Measurements from ENCODE around the gene MIGA2. TPM values are rescaled to one million over a fixed set of nuclear protein-coding genes. Genes with fewer than 3 reads are reported as not detected.

Gene MIGA2
- total RNA-seq, 1 donor from 2014 or later, result 12.6 TPM

- TF ChIP-seq CTCF (IDR thresholded peaks at IDR 0.05; ENCODE audit: insufficient read depth, low read length, severe bottlenecking), result no peak
- no peak for FAIRE-seq
- no peak overlapping the region for H3K4me3 ChIP-seq (ENCODE audit: low read depth, low read length)
- DNase-seq (ENCODE audit: low read depth), result no peak
- no peaks in the 10 kb centered on the region for H3K36me3 ChIP-seq (ENCODE audit: control insufficient read depth, insufficient read depth, low read length)
- H3K27me3 ChIP-seq (ENCODE audit: control insufficient read depth, insufficient read depth, low read length), result no peaks in the 10 kb centered on the region
Observed at GRCh38 chr9:129079829-129080228, 43.4 kb downstream of the MIGA2 start.

DNA sequence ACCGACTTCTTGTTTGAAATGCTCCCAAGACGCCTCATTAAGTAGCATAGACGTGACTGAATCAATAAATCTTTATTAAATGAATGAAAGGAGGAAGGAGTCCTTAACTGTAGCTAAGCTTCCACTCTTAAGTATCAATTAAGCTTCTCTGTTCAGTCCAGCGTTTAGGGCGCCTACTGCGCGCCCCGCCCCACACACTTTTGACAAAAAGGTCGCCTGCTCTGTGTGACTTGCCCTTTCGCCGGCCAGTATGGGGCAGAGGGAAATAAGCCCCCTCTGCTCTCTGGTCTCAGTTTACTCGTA, 43.8 kb downstream of the MIGA2 start:
- DNase-seq (ENCODE audit: low read depth) (no peak), FAIRE-seq (no peak)
- Histone ChIP-seq H3K27me3 (ENCODE audit: control insufficient read depth, insufficient read depth, low read length) (no peaks in the 10 kb centered on the region), H3K36me3 (ENCODE audit: control insufficient read depth, insufficient read depth, low read length) (peaks cover 1% of the 10 kb centered on the region), H3K4me3 (ENCODE audit: low read depth, low read length) (peak overlapping the region; percentile 63)
- TF ChIP-seq CTCF (IDR thresholded peaks at IDR 0.05; ENCODE audit: insufficient read depth, low read length, severe bottlenecking), result no peak

DNA sequence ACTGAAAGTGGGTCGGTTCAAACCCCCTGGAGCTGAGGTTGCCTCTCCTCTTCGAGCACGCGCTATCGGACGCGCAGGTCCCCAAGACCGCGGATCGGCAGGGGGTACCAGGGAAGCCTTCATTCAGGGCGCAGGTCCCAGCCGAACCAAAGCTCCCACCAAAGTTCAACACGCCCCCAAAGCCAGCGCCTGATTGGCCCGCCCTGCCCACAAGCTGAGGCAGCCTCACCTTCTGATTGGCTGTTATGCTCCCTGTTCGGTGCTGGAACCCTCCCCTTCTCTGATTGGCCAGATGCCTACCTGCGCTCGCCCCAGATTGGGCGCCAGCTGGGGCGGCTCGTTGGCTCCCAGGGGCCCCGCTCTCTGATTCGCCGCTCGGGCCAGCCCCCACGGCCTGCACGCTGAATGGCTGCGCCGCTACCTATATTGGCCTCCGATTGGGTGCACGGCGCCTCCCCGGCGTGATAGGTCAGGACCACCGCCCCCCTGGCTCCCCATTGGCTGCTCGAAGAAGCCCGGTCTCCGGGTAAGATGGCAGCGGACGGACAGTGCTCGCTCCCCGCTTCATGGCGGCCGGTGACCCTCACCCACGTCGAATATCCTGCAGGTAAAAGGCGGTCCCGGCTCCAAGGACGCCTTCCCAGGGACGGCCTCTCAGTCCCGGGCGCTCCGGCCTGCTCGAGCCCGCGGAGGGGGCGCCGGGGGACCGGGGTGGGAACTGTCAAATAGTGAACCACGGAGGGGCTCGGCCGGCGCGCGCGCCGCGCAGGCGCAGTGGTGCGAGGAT, 44.4 kb downstream of the MIGA2 start, which contains the start of gene DOLPP1:
Gene DOLPP1, plus strand, starts transcription at position 511 of the 787 bp plus-strand sequence. Its CDS starts 21 bp downstream, at position 532.
- DNase-seq (ENCODE audit: low read depth), result peak; percentile 95
- H3K4me3 ChIP-seq (ENCODE audit: low read depth, low read length), result peak within 1 kb of the TSS; percentile 63
- no peaks in the 10 kb centered on the region for H3K27me3 ChIP-seq (ENCODE audit: control insufficient read depth, insufficient read depth, low read length)
- FAIRE-seq, result no peak
- no peak for TF ChIP-seq CTCF (IDR thresholded peaks at IDR 0.05; ENCODE audit: insufficient read depth, low read length, severe bottlenecking)
- peaks cover 6% of the 10 kb centered on the region for H3K36me3 ChIP-seq (ENCODE audit: control insufficient read depth, insufficient read depth, low read length)

- peaks cover 11% of the 10 kb centered on the region for H3K36me3 ChIP-seq (ENCODE audit: control insufficient read depth, insufficient read depth, low read length)
- DNase-seq (ENCODE audit: low read depth), result peak; percentile 28
- no peaks in the 10 kb centered on the region for H3K27me3 ChIP-seq (ENCODE audit: control insufficient read depth, insufficient read depth, low read length)
- H3K4me3 ChIP-seq (ENCODE audit: low read depth, low read length), result peak overlapping the region; percentile 63
- FAIRE-seq, result no peak
- TF ChIP-seq CTCF (IDR thresholded peaks at IDR 0.05; ENCODE audit: insufficient read depth, low read length, severe bottlenecking), result no peak
Observed at GRCh38 chr9:129081388-129081904, 45.0 kb downstream of the MIGA2 start.

GRCh38 chr9:129084087-129084486, 47.7 kb downstream of the MIGA2 start:
- peaks cover 18% of the 10 kb centered on the region for H3K36me3 ChIP-seq (ENCODE audit: control insufficient read depth, insufficient read depth, low read length)
- TF ChIP-seq CTCF (IDR thresholded peaks at IDR 0.05; ENCODE audit: insufficient read depth, low read length, severe bottlenecking), result no peak
- FAIRE-seq, result no peak

More at GRCh38 chr9:129084087-129084486, 47.7 kb downstream of the MIGA2 start:
- no peaks in the 10 kb centered on the region for H3K27me3 ChIP-seq (ENCODE audit: control insufficient read depth, insufficient read depth, low read length)
- H3K4me3 ChIP-seq (ENCODE audit: low read depth, low read length), result no peak overlapping the region
- no peak for DNase-seq (ENCODE audit: low read depth)
